HUES64 (cell line): ENCODE results near the gene CST8.

ENCODE experiments used
- H3K27ac ChIP-seq: 2 replicates; pipeline ENCODE4 v1.7.0; 2013; ENCODE audit warnings: low read depth, low read length, inconsistent platforms
- H3K27me3 ChIP-seq: 2 replicates; pipeline ENCODE4 v1.6.1; 2013; ENCODE audit warnings: mild to moderate bottlenecking, low read length; ENCODE audit not compliant: insufficient read depth
- H3K36me3 ChIP-seq: 2 replicates; pipeline ENCODE4 v1.6.1; 2013; ENCODE audit warnings: mild to moderate bottlenecking, low read length; ENCODE audit not compliant: insufficient read depth
- H3K4me1 ChIP-seq: 2 replicates; pipeline ENCODE4 v1.6.1; 2013; ENCODE audit warnings: mild to moderate bottlenecking, low read length, moderate library complexity; ENCODE audit not compliant: insufficient read depth
- H3K4me3 ChIP-seq: 2 replicates; pipeline ENCODE4 v1.5.1; 2013; ENCODE audit warnings: mild to moderate bottlenecking, low read length, moderate library complexity
- H3K9ac ChIP-seq: 2 replicates; pipeline ENCODE4 v1.6.1; 2013; ENCODE audit warnings: mild to moderate bottlenecking, low read depth, low read length
- H3K9me3 ChIP-seq: 2 replicates; pipeline ENCODE4 v1.6.1; 2013; ENCODE audit warnings: low read depth, low read length; ENCODE audit not compliant: insufficient read depth
- WGBS: fragments of 150-250, 120-280 bp; methylation state at CpG from one replicate; pipeline ENCODE4 v1.1.7; 2013; ENCODE audit warnings: missing lambda C conversion rate; 5-methylcytosine and 5-hydroxymethylcytosine counted together

The CST8 gene

DNA sequence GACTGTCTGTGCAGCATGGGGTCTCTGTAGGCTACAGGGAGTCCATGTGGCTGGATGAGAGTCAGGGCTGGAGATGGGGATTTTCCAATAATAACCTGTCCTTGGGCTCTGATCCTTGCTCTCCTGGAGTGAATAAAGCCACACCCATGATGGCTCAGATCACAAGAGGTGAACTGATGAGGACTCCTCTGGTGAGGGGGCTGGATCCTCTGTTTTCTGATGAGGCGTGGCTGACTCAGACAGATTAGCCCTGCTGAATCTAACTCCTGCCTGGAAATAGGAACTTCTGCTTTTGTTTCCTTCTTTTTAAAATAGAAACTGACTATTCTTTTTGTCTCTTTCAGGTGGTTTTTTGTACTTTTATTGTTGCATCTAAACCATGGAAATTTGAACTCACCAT, 50.4 kb downstream of the CST8 start:
- no peaks in the 10 kb centered on the region for H3K27me3 ChIP-seq
- WGBS, result 74% methylated on average over 1 of the region's 1 CpG
- H3K36me3 ChIP-seq, result no peaks in the 10 kb centered on the region
- no peaks in the 10 kb centered on the region; the same call in 1 of the 2 replicates for H3K9me3 ChIP-seq
- H3K4me3 ChIP-seq, result no peak overlapping the region
- H3K27ac ChIP-seq, result no peak overlapping the region
- H3K4me1 ChIP-seq, result peaks cover 7% of the 10 kb centered on the region; the same call in 1 of the 2 replicates
- no peak overlapping the region for H3K9ac ChIP-seq

DNA sequence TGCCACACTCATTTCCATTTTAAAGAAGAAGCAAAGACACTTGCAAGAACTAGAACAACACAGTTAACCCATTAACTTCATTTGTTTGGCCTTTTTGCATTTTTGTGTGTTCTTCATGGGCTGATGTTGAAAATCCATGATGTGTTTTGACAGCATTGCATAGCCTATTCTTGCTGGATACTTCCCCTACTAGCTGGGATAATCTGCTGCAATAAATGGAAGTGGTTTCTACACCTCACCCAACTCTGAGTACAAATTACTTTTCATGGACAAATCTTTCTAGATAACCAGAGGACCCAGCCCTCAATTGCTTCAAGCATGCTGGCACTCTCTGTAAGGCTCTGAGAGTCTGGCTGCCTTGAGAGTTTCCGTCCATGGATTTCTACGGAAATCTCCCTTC, 50.9 kb downstream of the CST8 start:
- no peaks in the 10 kb centered on the region for H3K36me3 ChIP-seq
- H3K4me1 ChIP-seq, result peaks cover 7% of the 10 kb centered on the region; the same call in 1 of the 2 replicates
- no peaks in the 10 kb centered on the region for H3K27me3 ChIP-seq
- no peak overlapping the region for H3K9ac ChIP-seq
- H3K4me3 ChIP-seq, result no peak overlapping the region
- no peak overlapping the region for H3K27ac ChIP-seq
- 97% methylated on average over 2 of the region's 2 CpGs for WGBS
- no peaks in the 10 kb centered on the region; the same call in 1 of the 2 replicates for H3K9me3 ChIP-seq

DNA sequence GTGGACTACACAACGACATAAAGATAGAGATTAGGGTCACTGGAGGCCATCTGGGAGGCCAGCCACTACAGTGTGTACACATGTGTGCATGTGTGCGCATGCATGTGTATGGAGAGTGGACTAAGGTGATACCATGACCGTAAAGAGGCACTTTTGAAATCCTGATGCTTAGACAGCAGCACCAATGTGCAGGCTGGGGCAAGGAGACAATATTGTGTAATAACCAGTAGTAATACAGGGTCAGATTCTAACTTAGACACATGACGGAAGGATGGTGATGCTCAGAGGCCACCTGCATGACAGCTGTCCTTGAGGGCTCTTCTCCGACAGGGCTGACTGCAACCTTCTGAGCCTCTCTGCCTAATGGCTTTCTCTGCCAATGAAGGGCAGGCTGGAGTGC, 51.9 kb downstream of the CST8 start:
- Histone ChIP-seq H3K9me3 (no peaks in the 10 kb centered on the region; the same call in 1 of the 2 replicates), H3K36me3 (no peaks in the 10 kb centered on the region)
- WGBS, result 58% methylated on average over 5 of the region's 5 CpGs

DNA sequence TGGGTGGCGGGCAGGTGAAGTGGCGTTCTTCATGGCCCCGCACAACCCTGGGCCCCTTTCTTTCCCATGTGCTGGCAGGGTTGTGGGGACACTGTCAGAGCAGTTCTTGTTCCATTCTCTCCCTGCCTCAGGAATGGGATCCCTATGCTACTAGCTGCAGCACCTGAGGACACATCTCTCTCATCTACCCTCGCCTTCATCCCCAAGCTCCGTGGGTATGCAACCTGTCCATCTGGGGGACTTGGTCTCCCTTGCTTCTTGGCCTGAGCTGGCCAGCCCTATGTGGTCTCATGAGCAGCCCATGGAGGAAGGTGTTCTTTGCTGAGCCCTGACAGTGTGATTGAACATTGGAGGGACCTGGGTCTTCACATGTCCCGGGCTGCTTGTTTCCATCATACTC, 53.2 kb downstream of the CST8 start:
- no peak overlapping the region for H3K9ac ChIP-seq
- 98% methylated on average over 5 of the region's 6 CpGs for WGBS
- H3K4me1 ChIP-seq, result peaks cover 7% of the 10 kb centered on the region; the same call in 1 of the 2 replicates
- no peaks in the 10 kb centered on the region for H3K27me3 ChIP-seq
- H3K9me3 ChIP-seq, result no peaks in the 10 kb centered on the region; the same call in 1 of the 2 replicates
- H3K4me3 ChIP-seq, result no peak overlapping the region
- H3K27ac ChIP-seq, result no peak overlapping the region
- no peaks in the 10 kb centered on the region for H3K36me3 ChIP-seq

More for the DNA sequence above, 51.9 kb downstream of the CST8 start:
- H3K27ac ChIP-seq, result no peak overlapping the region
- no peak overlapping the region for H3K4me3 ChIP-seq
- H3K4me1 ChIP-seq, result peaks cover 7% of the 10 kb centered on the region; the same call in 1 of the 2 replicates
- no peak overlapping the region for H3K9ac ChIP-seq
- no peaks in the 10 kb centered on the region for H3K27me3 ChIP-seq
